ENCODE results near the gene LMX1B.

Gene LMX1B

GRCh38 chr9:126588491-126589168 is 25.1 kb upstream of the LMX1B start:
- ATAC-seq (ENCODE audit: low read depth), result no peak
- peaks cover 22% of the 10 kb centered on the region for H3K27me3 Mint-ChIP-seq
- no peaks in the 10 kb centered on the region for H3K4me1 Mint-ChIP-seq
- no peak overlapping the region for H3K27ac Mint-ChIP-seq
- H3K4me3 Mint-ChIP-seq, result no peak overlapping the region
- no peaks in the 10 kb centered on the region for H3K36me3 Mint-ChIP-seq
- no peak for DNase-seq (ENCODE audit: low spot score in 2 of 2)
- H3K9me3 Mint-ChIP-seq, result no peaks in the 10 kb centered on the region

GRCh38 chr9:126589349-126589748 is 24.4 kb upstream of the LMX1B start:
- Mint-ChIP-seq H3K27me3 (peaks cover 22% of the 10 kb centered on the region), H3K9me3 (no peaks in the 10 kb centered on the region), H3K4me1 (no peaks in the 10 kb centered on the region), H3K36me3 (no peaks in the 10 kb centered on the region), H3K4me3 (no peak overlapping the region), H3K27ac (no peak overlapping the region)
- DNase-seq (ENCODE audit: low spot score in 2 of 2) (no peak), ATAC-seq (ENCODE audit: low read depth) (no peak)

GRCh38 chr9:126591083-126591482 is 22.6 kb upstream of the LMX1B start:
- Mint-ChIP-seq H3K36me3 (no peaks in the 10 kb centered on the region), H3K27me3 (peaks cover 16% of the 10 kb centered on the region), H3K4me1 (no peaks in the 10 kb centered on the region), H3K4me3 (no peak overlapping the region), H3K9me3 (peaks cover 2% of the 10 kb centered on the region), H3K27ac (no peak overlapping the region)
- ATAC-seq (ENCODE audit: low read depth) (no peak), DNase-seq (ENCODE audit: low spot score in 2 of 2) (no peak)

- peaks cover 17% of the 10 kb centered on the region for H3K27me3 Mint-ChIP-seq
- no peaks in the 10 kb centered on the region for H3K4me1 Mint-ChIP-seq
- peaks cover 2% of the 10 kb centered on the region for H3K9me3 Mint-ChIP-seq
- ATAC-seq (ENCODE audit: low read depth) (no peak), DNase-seq (ENCODE audit: low spot score in 2 of 2) (no peak)
- no peak overlapping the region for H3K4me3 Mint-ChIP-seq
- no peak overlapping the region for H3K27ac Mint-ChIP-seq
- H3K36me3 Mint-ChIP-seq, result no peaks in the 10 kb centered on the region
Measured at GRCh38 chr9:126591922-126592321, 21.8 kb upstream of the LMX1B start.

- no peak for DNase-seq (ENCODE audit: low spot score in 2 of 2)
- H3K9me3 Mint-ChIP-seq, result peaks cover 2% of the 10 kb centered on the region
- H3K4me3 Mint-ChIP-seq, result no peak overlapping the region
- no peak for ATAC-seq (ENCODE audit: low read depth)
- no peak overlapping the region for H3K27ac Mint-ChIP-seq
- H3K4me1 Mint-ChIP-seq, result no peaks in the 10 kb centered on the region
- H3K27me3 Mint-ChIP-seq, result peaks cover 19% of the 10 kb centered on the region
- H3K36me3 Mint-ChIP-seq, result no peaks in the 10 kb centered on the region
Measured at GRCh38 chr9:126592461-126592860, 21.3 kb upstream of the LMX1B start.

GRCh38 chr9:126595982-126596381 is 17.7 kb upstream of the LMX1B start:
- no peaks in the 10 kb centered on the region for H3K4me1 Mint-ChIP-seq
- H3K4me3 Mint-ChIP-seq, result no peak overlapping the region
- ATAC-seq (ENCODE audit: low read depth) (no peak), DNase-seq (ENCODE audit: low spot score in 2 of 2) (no peak)
- no peak overlapping the region for H3K27ac Mint-ChIP-seq
- peaks cover 3% of the 10 kb centered on the region for H3K9me3 Mint-ChIP-seq
- no peaks in the 10 kb centered on the region for H3K36me3 Mint-ChIP-seq
- peaks cover 29% of the 10 kb centered on the region for H3K27me3 Mint-ChIP-seq

GRCh38 chr9:126599047-126599650 is 14.6 kb upstream of the LMX1B start:
- H3K36me3 Mint-ChIP-seq, result no peaks in the 10 kb centered on the region
- no peak for DNase-seq (ENCODE audit: low spot score in 2 of 2)
- ATAC-seq (ENCODE audit: low read depth), result no peak
- H3K9me3 Mint-ChIP-seq, result peaks cover 4% of the 10 kb centered on the region
- no peak overlapping the region for H3K27ac Mint-ChIP-seq
- H3K4me1 Mint-ChIP-seq, result no peaks in the 10 kb centered on the region
- peaks cover 32% of the 10 kb centered on the region for H3K27me3 Mint-ChIP-seq
- H3K4me3 Mint-ChIP-seq, result no peak overlapping the region

- H3K4me1 Mint-ChIP-seq, result no peaks in the 10 kb centered on the region
- H3K4me3 Mint-ChIP-seq, result no peak overlapping the region
- peaks cover 19% of the 10 kb centered on the region for H3K27me3 Mint-ChIP-seq
- ATAC-seq (ENCODE audit: low read depth) (no peak), DNase-seq (ENCODE audit: low spot score in 2 of 2) (no peak)
- H3K9me3 Mint-ChIP-seq, result peaks cover 1% of the 10 kb centered on the region
- no peak overlapping the region for H3K27ac Mint-ChIP-seq
- no peaks in the 10 kb centered on the region for H3K36me3 Mint-ChIP-seq
Measured at GRCh38 chr9:126604059-126605055, 9.4 kb upstream of the LMX1B start.

- H3K36me3 Mint-ChIP-seq, result no peaks in the 10 kb centered on the region
- ATAC-seq (ENCODE audit: low read depth) (no peak), DNase-seq (ENCODE audit: low spot score in 2 of 2) (no peak)
- no peak overlapping the region for H3K4me3 Mint-ChIP-seq
- peaks cover under 1% of the 10 kb centered on the region for H3K9me3 Mint-ChIP-seq
- H3K27ac Mint-ChIP-seq, result no peak overlapping the region
- H3K27me3 Mint-ChIP-seq, result peaks cover 18% of the 10 kb centered on the region
- peaks cover 6% of the 10 kb centered on the region for H3K4me1 Mint-ChIP-seq
Measured at GRCh38 chr9:126605792-126606482, 7.8 kb upstream of the LMX1B start.

- Mint-ChIP-seq H3K4me1 (peaks cover 11% of the 10 kb centered on the region), H3K27me3 (peaks cover 16% of the 10 kb centered on the region)
Measured at GRCh38 chr9:126606483-126606870, 7.3 kb upstream of the LMX1B start.

GRCh38 chr9:126607086-126607485 is 6.6 kb upstream of the LMX1B start:
- Mint-ChIP-seq H3K27me3 (peaks cover 18% of the 10 kb centered on the region), H3K36me3 (no peaks in the 10 kb centered on the region), H3K27ac (no peak overlapping the region), H3K4me3 (no peak overlapping the region), H3K9me3 (no peaks in the 10 kb centered on the region), H3K4me1 (peaks cover 14% of the 10 kb centered on the region)
- no peak for DNase-seq (ENCODE audit: low spot score in 2 of 2)
- no peak for ATAC-seq (ENCODE audit: low read depth)

More at GRCh38 chr9:126606483-126606870, 7.3 kb upstream of the LMX1B start:
- ATAC-seq (ENCODE audit: low read depth) (no peak), DNase-seq (ENCODE audit: low spot score in 2 of 2) (no peak)
- no peak overlapping the region for H3K27ac Mint-ChIP-seq
- no peak overlapping the region for H3K4me3 Mint-ChIP-seq
- H3K36me3 Mint-ChIP-seq, result no peaks in the 10 kb centered on the region
- no peaks in the 10 kb centered on the region for H3K9me3 Mint-ChIP-seq

GRCh38 chr9:126607731-126608130 is 6.0 kb upstream of the LMX1B start:
- peaks cover 19% of the 10 kb centered on the region for H3K27me3 Mint-ChIP-seq
- peaks cover 15% of the 10 kb centered on the region for H3K4me1 Mint-ChIP-seq
- peak; percentile 75 for ATAC-seq (ENCODE audit: low read depth)
- no peak overlapping the region for H3K4me3 Mint-ChIP-seq
- H3K9me3 Mint-ChIP-seq, result no peaks in the 10 kb centered on the region
- H3K36me3 Mint-ChIP-seq, result no peaks in the 10 kb centered on the region
- no peak for DNase-seq (ENCODE audit: low spot score in 2 of 2)
- H3K27ac Mint-ChIP-seq, result peak overlapping the region; percentile 28

- Mint-ChIP-seq H3K9me3 (no peaks in the 10 kb centered on the region), H3K27ac (no peak overlapping the region), H3K4me1 (peaks cover 18% of the 10 kb centered on the region), H3K27me3 (peaks cover 22% of the 10 kb centered on the region), H3K4me3 (no peak overlapping the region), H3K36me3 (no peaks in the 10 kb centered on the region)
- ATAC-seq (ENCODE audit: low read depth), result no peak
- DNase-seq (ENCODE audit: low spot score in 2 of 2), result no peak
Measured at GRCh38 chr9:126608551-126608950, 5.2 kb upstream of the LMX1B start.

GRCh38 chr9:126609191-126609590 is 4.5 kb upstream of the LMX1B start:
- H3K9me3 Mint-ChIP-seq, result no peaks in the 10 kb centered on the region
- no peak overlapping the region for H3K27ac Mint-ChIP-seq
- DNase-seq (ENCODE audit: low spot score in 2 of 2), result no peak
- peaks cover 18% of the 10 kb centered on the region for H3K4me1 Mint-ChIP-seq
- no peaks in the 10 kb centered on the region for H3K36me3 Mint-ChIP-seq
- no peak for ATAC-seq (ENCODE audit: low read depth)
- H3K4me3 Mint-ChIP-seq, result no peak overlapping the region
- H3K27me3 Mint-ChIP-seq, result peaks cover 17% of the 10 kb centered on the region

All from memory B cell (primary cell).